HepG2 (cell line): ENCODE data around the gene IFIT3. TPM values are rescaled to one million over a fixed set of nuclear protein-coding genes. Genes with fewer than 3 reads are reported as not detected.
A peak's percentile ranks its signal among the peaks of the same experiment; 100 is the strongest.

Experiments
- ATAC-seq: fragments of 200-7000 bp; cut with Tn5 transposase; 3 replicates; pipeline ENCODE4 v1.9.1; 2020; ENCODE audit warnings: mild to moderate bottlenecking, moderate library complexity
- BruUV-seq: library from RNA; stranded (reverse); fragments of 400-500 nt; replicated peaks from 2 replicates; lab custom pipeline; 2021; lab: Mats Ljungman, UMichigan
- CTCF ChIA-PET: fragments of 300-600 bp; formaldehyde crosslinking; extraction: SDS; loops from one replicate; lab custom pipeline; 2021; ENCODE audit warnings: low total read pairs, inconsistent platforms, low intra/inter-chr PET ratio; lab: Yijun Ruan, JAX
- POLR2A ChIA-PET: fragments of 350-600 bp; sonication (Branson Sonifier 250); formaldehyde crosslinking; loops from one replicate; lab custom pipeline; 2020; ENCODE audit warnings: antibody characterized with exemption, inconsistent platforms; lab: Yijun Ruan, JAX
- DNase-seq: peaks from one replicate; pipeline ENCODE4 v3.0.0-alpha.2; 2015; ENCODE audit warnings: low spot score
- FAIRE-seq: peaks from 3 replicates; lab custom pipeline; 2011; peaks lifted over from hg19 to GRCh38; lab: Jason Lieb, UNC
- H2AFZ ChIP-seq: one replicate; pipeline ENCODE4 v1.6.1; 2011; ENCODE audit warnings: low read length, inconsistent platforms
- H3K27ac ChIP-seq: fragments of 300-600 bp; 3 replicates; pipeline ENCODE4 v1.8.0; 2011; ENCODE audit warnings: mixed run types, mild to moderate bottlenecking, mixed read lengths, low read length, inconsistent platforms; ENCODE audit not compliant: insufficient read depth; ENCODE audit errors: extremely low read length
- H3K27me3 ChIP-seq, 2 experiments: fragments of 200-600 bp in 1 of 2; 2 replicates in 1 of 2; 3 replicates in 1 of 2; pipeline versions ENCODE4 v1.6.0 to v1.8.0; 2011; ENCODE audit warnings: low read length in 2 of 2, mild to moderate bottlenecking in 2 of 2, moderate library complexity in 2 of 2, inconsistent platforms in 1 of 2; ENCODE audit not compliant: insufficient read depth in 2 of 2, control insufficient read depth in 1 of 2
- H3K36me3 ChIP-seq, 2 experiments: fragments of 200-600 bp in 1 of 2; replicated peaks in 1 of 2; 2 replicates in 1 of 2; 3 replicates in 1 of 2; pipeline versions ENCODE4 v1.5.1 to v1.8.0; 2011; ENCODE audit warnings: low read length in 2 of 2, inconsistent platforms in 1 of 2; ENCODE audit not compliant: insufficient read depth in 2 of 2, control insufficient read depth in 1 of 2
- H3K4me1 ChIP-seq: 2 replicates; pipeline ENCODE4 v1.5.1; 2012; ENCODE audit warnings: low read length, inconsistent platforms; ENCODE audit not compliant: insufficient read depth
- H3K4me2 ChIP-seq: 2 replicates; pipeline ENCODE4 v1.6.0; 2011; ENCODE audit warnings: low read depth, low read length, inconsistent platforms
- H3K4me3 ChIP-seq, 3 experiments: fragments of 200-600 bp in 1 of 3; sonication (generic), shearing (Covaris generic) in 1 of 3; replicated peaks in 1 of 3; 2 replicates each; pipeline ENCODE4 v1.5.1; 2011 to 2016; ENCODE audit warnings: low read length in 3 of 3, inconsistent platforms in 2 of 3, low read depth in 2 of 3, mild to moderate bottlenecking in 2 of 3, control low read depth in 1 of 3, mixed read lengths in 1 of 3; ENCODE audit not compliant: insufficient read depth in 1 of 3
- H3K79me2 ChIP-seq: one replicate; pipeline ENCODE4 v1.6.1; 2011; ENCODE audit warnings: low read length, inconsistent platforms; ENCODE audit not compliant: insufficient read depth
- H3K9ac ChIP-seq: 2 replicates; pipeline ENCODE4 v1.6.0; 2011; ENCODE audit warnings: mild to moderate bottlenecking, low read depth, low read length, inconsistent platforms; ENCODE audit not compliant: insufficient read depth
- H3K9me3 ChIP-seq: 2 replicates; pipeline ENCODE4 v1.5.1; 2012; ENCODE audit warnings: mild to moderate bottlenecking, low read length
- H4K20me1 ChIP-seq: 2 replicates; pipeline ENCODE4 v1.6.0; 2011; ENCODE audit warnings: inconsistent platforms, mild to moderate bottlenecking, low read length, moderate library complexity; ENCODE audit not compliant: insufficient read depth
- HNRNPL ChIP-seq: fragments of 200-400 bp; formaldehyde crosslinking; IDR thresholded peaks from 2 replicates; pipeline ENCODE4 v1.6.1; 2017; ENCODE audit warnings: mild to moderate bottlenecking, low read depth, low read length
- RXRB ChIP-seq: IDR thresholded peaks from 2 replicates; pipeline ENCODE4 v1.6.1; 2016; ENCODE audit warnings: borderline replicate concordance, missing genetic modification reagents, missing compliant biosample characterization
- SMC3 ChIP-seq: IDR thresholded peaks from 2 replicates; pipeline ENCODE4 v1.6.1; 2011; ENCODE audit warnings: low read length, improper control_type of control experiment
- STAG1 ChIP-seq: sonication (generic); formaldehyde crosslinking; IDR thresholded peaks from 2 replicates; pipeline ENCODE4 v1.4.0; 2020; ENCODE audit warnings: missing genetic modification reagents
- WGBS: methylation state at CpG from one replicate; pipeline ENCODE4 v1.1.6; 2017; ENCODE audit warnings: low lambda C conversion rate; 5-methylcytosine and 5-hydroxymethylcytosine counted together
- in situ Hi-C: cut with HindIII; loops from 2 replicates; pipeline ENCODE4 v1.10.0; 2017; ENCODE audit warnings: low pct_unique_long_range_greater_than_20kb; ENCODE audit not compliant: extremely low pct_ligation_motif_present
- intact Hi-C: fragments of 100-400 bp; cut with micrococcal nuclease; formaldehyde crosslinking; loops from one replicate; pipeline ENCODE4 v1.10.0; 2022; ENCODE audit not compliant: unreplicated experiment
- polyA plus RNA-seq, 8 experiments: library from polyadenylated mRNA; depleted of rRNA in 3 of 8; stranded (reverse) in 7 of 8; unstranded in 1 of 8; fragments of >200 nt; fragmentation: Illumina TruSeq in 4 of 8; extraction: Trizol in 4 of 8; gene quantifications; 2 replicates each; pipeline versions ENCODE4 v1.2.1 to v1.2.3, GENCODE V29; 2011 to 2016; ENCODE audit warnings: low read depth in 4 of 8, missing spikeins in 1 of 8, mixed read lengths in 1 of 8; ENCODE audit not compliant: insufficient read depth in 1 of 8
- total RNA-seq, 5 experiments: library from RNA; depleted of rRNA; stranded (reverse); fragments of >200 nt; fragmentation: Illumina TruSeq; extraction: Trizol; gene quantifications; 2 replicates each; pipeline ENCODE4 v1.2.3, GENCODE V29; 2016; ENCODE audit warnings: low read depth in 1 of 5
- TF ChIP-seq, protein P1 (sequence below): sonication (generic); formaldehyde crosslinking; IDR thresholded peaks from 2 replicates; pipeline ENCODE4 v1.5.0; 2020; ENCODE audit warnings: mild to moderate bottlenecking, missing genetic modification reagents, moderate library complexity

IFIT3 gene
- total and polyA plus RNA-seq, 2 of the 13 experiments (the other 11 are each of a cell fraction or from before 2014, with no cell fraction given) = 0.48 to 3.1 TPM

DNA sequence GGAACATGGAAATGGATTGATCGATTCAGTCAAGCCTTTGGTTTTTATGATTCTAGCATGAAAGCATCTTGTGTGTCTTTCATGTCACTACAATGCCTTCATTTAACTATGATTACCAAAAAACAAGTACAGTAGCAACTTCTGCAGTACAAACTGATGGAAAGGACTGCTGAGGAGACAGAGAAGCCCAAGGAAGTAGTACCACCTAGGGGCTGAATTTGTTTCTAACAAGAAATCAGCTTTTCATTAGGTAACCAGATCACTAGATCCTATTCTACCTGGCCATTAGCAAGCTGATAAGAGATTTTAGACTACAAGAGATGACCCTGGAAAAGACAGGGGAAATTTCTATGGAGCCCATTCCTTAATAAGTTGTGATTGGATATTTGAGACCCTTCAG, 61.5 kb downstream of the IFIT3 start:
- no peak overlapping the region for H3K27ac ChIP-seq
- FAIRE-seq = no peak
- no TSS peak for BruUV-seq
- no peaks in the 10 kb centered on the region for H3K36me3 ChIP-seq
- H3K4me1 ChIP-seq = peaks cover 10% of the 10 kb centered on the region
- H3K27me3 ChIP-seq = no peaks in the 10 kb centered on the region
- no peaks in the 10 kb centered on the region for H3K9me3 ChIP-seq
- no peaks in the 10 kb centered on the region for H4K20me1 ChIP-seq
- ChIA-PET POLR2A (no interaction called here), CTCF (interaction anchor here (1.7 kb wide), 1 partner anchor 96 kb away, joined by 4 read pairs; no protein-coding TSS in a partner anchor)
- intact Hi-C loops (loop anchor here (1.0 kb wide), 1 partner anchor 96 kb away; no protein-coding TSS in a partner anchor), in situ Hi-C loops (no loop called here)
- H3K9ac ChIP-seq = no peak overlapping the region
- H3K4me2 ChIP-seq = no peak overlapping the region
- 35% methylated on average over 1 of the region's 1 CpG for WGBS
- no peaks in the 10 kb centered on the region for H3K79me2 ChIP-seq
- no peak overlapping the region for H2AFZ ChIP-seq
- TF ChIP-seq RXRB (CRISPR knock-in tag) (peak; percentile 16; the same call in 1 of the 2 replicates), HNRNPL (no peak), STAG1 (peak; percentile 80), SMC3 (peak; percentile 71; the same call in 1 of the 2 replicates)
- TF ChIP-seq, protein P1, sequence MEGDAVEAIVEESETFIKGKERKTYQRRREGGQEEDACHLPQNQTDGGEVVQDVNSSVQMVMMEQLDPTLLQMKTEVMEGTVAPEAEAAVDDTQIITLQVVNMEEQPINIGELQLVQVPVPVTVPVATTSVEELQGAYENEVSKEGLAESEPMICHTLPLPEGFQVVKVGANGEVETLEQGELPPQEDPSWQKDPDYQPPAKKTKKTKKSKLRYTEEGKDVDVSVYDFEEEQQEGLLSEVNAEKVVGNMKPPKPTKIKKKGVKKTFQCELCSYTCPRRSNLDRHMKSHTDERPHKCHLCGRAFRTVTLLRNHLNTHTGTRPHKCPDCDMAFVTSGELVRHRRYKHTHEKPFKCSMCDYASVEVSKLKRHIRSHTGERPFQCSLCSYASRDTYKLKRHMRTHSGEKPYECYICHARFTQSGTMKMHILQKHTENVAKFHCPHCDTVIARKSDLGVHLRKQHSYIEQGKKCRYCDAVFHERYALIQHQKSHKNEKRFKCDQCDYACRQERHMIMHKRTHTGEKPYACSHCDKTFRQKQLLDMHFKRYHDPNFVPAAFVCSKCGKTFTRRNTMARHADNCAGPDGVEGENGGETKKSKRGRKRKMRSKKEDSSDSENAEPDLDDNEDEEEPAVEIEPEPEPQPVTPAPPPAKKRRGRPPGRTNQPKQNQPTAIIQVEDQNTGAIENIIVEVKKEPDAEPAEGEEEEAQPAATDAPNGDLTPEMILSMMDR (CRISPR knock-in tag) = peak; percentile 73
- DNase-seq = peak; percentile 35
- ATAC-seq = peak; percentile 48; the same call in 2 of the 3 replicates
- H3K4me3 ChIP-seq = no peak overlapping the region

Other genes starting within 250 kb of the IFIT3 start
- gene CH25H, start 120.7 kb upstream of the IFIT3 start, total RNA-seq (2016; rRNA removed; fragmentation: Illumina TruSeq; extraction: Trizol) = not detected in 2 replicates
- gene CH25H, start 120.7 kb upstream of the IFIT3 start, polyA plus RNA-seq (2011; rRNA removed) = not detected in 2 replicates
- 50.6 and 79.5 TPM in 2 replicates for gene LIPA, start 76.2 kb upstream of the IFIT3 start, total RNA-seq (2016; rRNA removed; fragmentation: Illumina TruSeq; extraction: Trizol)
- 54.4 and 57.1 TPM in 2 replicates for gene LIPA, start 76.2 kb upstream of the IFIT3 start, polyA plus RNA-seq (2011; rRNA removed)
- 0.15 and 0.27 TPM in 2 replicates for gene IFIT2, start 26.0 kb upstream of the IFIT3 start, total RNA-seq (2016; rRNA removed; fragmentation: Illumina TruSeq; extraction: Trizol)
- gene IFIT2, start 26.0 kb upstream of the IFIT3 start, polyA plus RNA-seq (2011; rRNA removed) = 0.04 and 0.07 TPM in 2 replicates
- gene IFIT1B, start 50.1 kb downstream of the IFIT3 start, total RNA-seq (2016; rRNA removed; fragmentation: Illumina TruSeq; extraction: Trizol) = not detected in 2 replicates
- gene IFIT1B, start 50.1 kb downstream of the IFIT3 start, polyA plus RNA-seq (2011; rRNA removed) = not detected in 2 replicates
- gene IFIT1, start 64.6 kb downstream of the IFIT3 start, total RNA-seq (2016; rRNA removed; fragmentation: Illumina TruSeq; extraction: Trizol) = 5.5 and 7.5 TPM in 2 replicates
- 1.2 and 1.5 TPM in 2 replicates for gene IFIT1, start 64.6 kb downstream of the IFIT3 start, polyA plus RNA-seq (2011; rRNA removed)
- gene IFIT5, start 86.6 kb downstream of the IFIT3 start, total RNA-seq (2016; rRNA removed; fragmentation: Illumina TruSeq; extraction: Trizol) = 8.3 and 12.5 TPM in 2 replicates
- gene IFIT5, start 86.6 kb downstream of the IFIT3 start, polyA plus RNA-seq (2011; rRNA removed) = 2.1 and 2.2 TPM in 2 replicates
- gene SLC16A12, start 207.6 kb downstream of the IFIT3 start, total RNA-seq (2016; rRNA removed; fragmentation: Illumina TruSeq; extraction: Trizol) = 0.02 TPM in 1 of 2 replicates, not detected in the other
- 0.07 TPM in 1 of 2 replicates, not detected in the other for gene SLC16A12, start 207.6 kb downstream of the IFIT3 start, polyA plus RNA-seq (2011; rRNA removed)